GM15510 (cell line): ENCODE measurements around the gene ENTPD6.
A peak's percentile ranks its signal among the peaks of the same experiment; 100 is the strongest.

Experiments used
- POLR2A ChIP-seq: IDR thresholded peaks from 3 replicates; pipeline ENCODE4 v1.6.1; 2011; ENCODE audit warnings: borderline replicate concordance; ENCODE audit not compliant: insufficient read length; ENCODE audit errors: extremely low read depth

ENTPD6 gene

DNA sequence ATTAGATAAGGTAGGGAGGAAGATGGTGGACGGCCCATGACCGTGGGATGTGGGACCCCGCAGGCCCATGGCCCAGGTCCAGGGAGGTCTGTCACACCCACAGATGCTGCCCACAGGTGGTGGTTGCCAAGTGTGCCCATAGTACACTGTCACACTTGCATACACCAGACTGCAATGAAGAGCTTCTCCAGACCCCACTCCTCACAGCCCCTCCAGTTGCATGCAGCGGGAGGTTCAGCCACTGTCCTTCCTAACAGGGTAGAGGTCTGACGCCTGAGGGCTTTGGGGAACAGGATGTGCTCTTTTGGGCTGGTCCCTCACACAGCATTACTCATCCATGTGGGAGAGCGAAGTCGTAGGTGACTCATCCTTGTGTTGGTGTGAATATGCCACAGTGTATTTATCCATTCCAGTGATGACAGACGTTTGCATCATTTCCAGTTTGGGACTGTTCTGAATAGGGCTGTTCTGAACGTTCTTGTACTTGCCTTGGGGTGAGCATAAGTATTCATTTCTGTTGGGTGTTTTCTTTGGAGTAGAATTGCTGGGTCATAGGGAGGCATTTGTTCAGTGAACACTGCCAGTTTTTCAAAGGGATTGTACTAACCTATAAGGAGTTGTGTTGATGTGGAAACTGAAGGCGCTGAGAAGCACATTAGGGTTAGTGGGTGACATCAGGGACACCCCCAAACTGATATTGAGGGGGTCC is 42.3 kb downstream of the ENTPD6 start:
- TF ChIP-seq POLR2A, result no peak

DNA sequence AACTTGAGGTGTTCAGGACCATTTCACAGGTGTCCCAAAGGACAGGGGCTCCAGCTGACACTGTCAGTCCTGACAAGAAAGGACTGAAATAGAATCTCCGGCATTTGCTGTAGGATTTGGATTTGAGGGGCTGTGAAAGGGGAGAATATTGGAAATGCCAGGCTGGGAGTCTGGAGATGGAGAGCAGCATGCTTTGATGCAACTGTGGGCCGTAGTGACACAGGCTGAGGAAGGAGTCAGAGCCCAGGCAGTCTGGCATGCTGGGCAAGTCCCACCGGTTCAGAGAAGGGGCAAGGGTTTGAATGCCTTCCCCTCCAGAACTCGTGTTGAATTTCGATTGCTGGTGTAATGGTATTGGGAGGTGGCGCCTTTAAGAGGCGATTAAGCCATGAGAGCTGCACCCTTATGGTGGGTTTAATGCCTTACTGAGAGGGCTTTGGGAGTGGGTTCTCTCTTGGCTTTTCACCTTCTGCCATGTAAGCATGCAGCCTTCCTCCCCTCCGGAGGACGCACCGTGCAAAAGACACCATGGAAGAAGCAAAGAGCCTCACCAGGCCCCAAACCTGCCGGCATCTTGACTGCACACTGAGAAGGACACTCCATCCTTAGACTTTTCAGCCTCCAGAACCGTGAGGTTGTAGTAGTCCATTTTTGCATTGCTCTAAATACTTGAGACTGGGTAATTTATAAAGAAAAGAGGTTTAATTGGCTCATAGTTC is 43.0 kb downstream of the ENTPD6 start:
- no peak for TF ChIP-seq POLR2A

DNA sequence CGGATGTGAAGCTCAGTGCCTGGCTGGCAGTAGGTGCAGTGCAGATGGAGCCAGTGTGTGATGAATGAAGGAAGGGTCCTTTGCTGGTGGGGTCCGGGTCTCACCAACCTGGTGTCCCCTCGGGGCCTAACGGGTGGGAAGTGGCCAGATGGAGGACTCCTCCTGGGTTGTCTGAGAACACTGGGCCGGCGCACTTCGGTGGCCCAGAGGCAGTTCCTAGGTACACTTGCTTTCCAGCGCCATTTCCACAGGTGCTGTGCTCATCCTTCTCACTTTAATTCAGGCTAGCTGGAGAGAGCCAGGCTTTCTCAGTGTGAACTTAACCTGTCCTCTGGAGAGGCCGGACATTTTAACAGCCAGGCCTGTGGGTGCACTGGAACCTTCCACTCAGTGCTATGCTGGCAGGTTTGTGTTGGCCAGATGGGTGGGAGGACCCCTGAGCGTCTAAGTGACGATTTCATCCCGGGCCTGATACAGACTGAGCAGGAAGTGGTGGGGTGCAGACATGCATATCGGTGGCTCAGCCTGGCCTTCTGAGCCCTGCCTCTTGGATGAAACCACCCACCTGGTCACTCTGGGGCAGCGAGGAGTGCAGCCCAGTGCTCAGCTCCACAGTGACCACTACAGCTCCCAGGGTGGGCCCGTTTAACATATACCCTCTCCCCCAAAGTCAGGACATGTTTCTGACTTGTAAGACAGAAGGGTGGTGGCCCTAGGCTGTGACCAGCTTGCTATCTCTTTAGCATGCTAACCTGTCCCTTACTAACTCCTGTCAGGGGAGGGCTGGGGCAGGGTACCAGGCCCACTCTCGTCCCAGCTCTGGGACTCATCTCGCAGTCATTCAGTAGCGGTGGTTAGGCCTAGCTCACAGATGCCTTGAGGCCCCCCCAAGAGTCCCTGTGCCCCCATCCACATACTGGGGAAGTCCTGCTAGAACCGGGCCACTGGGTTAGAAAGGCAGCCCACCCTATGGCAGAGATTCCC is 44.2 kb downstream of the ENTPD6 start:
- TF ChIP-seq POLR2A, result no peak

DNA sequence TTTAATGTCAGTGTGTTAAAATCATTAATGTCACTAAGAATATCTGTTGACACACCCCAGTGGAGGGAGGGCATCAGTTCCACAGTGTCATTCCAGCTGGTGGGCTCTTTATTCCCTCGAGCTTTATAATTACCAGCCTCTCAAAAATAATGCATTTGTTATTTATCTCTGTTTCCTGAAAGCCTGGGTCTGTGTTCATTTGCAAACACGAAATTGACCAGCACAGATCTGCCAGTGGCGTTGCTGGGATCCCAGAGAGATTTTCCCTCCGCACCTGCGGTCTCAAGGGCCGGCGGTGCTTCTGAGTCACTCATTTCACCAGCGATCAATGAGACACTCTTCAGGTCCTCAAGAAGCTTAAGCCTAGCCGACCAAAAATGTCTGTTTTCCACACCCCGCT is 46.7 kb downstream of the ENTPD6 start:
- no peak for TF ChIP-seq POLR2A

DNA sequence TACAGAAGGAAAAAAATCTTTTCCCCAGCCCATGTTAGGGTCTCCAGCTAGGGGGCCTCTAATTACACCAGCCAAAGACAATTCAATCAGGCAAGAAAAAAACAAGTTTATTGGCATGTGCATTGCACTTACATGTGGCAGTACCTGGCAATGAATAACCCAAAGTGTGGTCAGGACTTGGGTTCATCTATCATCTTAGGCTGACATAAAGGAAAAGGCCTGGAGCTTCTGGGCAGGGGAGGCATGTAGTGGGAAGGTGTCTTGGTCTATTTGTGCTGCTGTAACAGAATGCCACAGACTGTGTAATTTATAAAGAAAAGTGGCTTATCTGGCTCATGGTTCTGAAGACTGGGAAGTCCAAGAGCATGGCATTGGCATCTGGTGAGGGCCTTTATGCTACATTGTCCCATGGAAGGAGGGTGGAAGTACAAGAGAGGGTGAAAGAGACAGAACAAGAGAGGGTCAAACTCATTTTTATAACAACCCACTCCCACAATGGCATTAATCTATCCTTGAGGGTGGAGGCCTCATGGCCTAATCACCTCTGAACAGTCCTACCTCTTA is 48.0 kb downstream of the ENTPD6 start:
- TF ChIP-seq POLR2A, result no peak

DNA sequence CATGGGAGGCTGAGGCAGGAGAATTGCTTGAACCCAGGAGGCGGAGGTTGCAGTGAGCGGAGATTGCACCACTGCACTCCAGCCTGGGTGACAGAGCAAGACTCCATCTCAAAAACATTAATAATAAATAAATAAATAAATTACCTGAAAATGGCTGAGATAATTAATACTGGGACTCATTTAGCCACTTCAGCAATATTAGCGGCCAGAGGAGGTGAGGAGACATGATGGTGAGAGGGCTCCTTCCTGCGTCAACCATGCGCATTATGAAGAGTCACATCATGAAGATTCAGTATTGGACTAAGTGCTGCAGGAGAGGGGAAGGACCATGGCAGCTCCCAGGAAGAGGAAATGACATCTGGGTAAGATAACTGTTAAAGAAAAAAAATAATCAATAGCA is 49.5 kb downstream of the ENTPD6 start:
- TF ChIP-seq POLR2A, result no peak

DNA sequence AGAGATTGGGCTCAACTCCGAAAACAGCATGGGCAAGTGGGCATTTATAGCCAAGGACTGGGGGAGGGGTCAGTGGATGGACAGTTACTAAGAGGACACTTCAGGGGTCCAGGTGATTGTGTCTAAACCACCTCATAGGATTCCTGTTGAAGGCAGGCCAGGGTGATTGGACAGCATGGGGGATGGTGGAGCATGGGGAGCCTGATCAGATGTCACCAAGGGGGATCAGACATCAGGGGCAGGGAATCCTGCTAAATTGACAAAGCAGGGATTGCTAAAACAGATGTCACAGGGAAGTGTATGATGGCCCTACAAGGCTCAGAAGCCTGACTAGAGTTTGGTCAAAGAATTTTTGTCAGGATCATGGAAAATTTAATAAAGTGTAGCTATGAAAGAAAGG is 49.9 kb downstream of the ENTPD6 start:
- TF ChIP-seq POLR2A, result no peak

DNA sequence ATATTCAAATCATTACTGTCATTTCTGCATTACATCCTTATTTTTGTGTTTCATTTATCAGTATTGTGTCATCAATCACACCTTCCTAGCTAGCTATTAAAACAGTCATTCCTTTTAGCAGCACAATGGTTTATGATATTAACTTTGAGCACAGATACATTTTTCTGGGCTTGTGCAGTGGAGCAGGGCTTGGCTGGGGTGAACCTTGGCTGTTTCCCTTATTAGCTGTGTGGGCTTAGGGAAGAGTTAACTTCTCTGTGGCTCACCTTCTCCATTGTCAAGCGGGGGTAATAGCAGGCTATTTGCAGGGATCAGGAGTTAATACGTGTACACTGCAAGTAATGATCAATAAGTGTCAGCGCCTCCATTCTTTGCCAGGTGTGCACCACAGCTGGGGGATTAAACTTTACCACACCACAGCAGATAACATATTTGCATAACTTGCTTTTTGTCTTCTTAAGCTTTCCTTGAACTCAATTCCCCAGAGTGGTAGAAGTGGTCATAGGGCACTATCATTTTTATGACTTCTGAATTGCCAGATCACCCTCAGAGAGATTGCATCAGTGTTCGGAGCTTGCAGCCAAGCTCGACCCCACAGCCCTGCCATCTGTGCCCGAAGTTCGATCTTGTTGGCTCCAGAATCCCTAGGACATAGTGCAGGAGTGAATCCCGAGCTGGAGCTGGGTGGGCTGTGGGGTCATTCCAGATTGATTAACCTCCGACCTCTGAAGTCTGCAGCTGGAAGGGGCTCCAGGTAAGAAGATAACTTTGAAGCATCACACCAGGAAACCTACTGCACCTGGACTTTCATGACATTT is 50.9 kb downstream of the ENTPD6 start:
- no peak for TF ChIP-seq POLR2A

DNA sequence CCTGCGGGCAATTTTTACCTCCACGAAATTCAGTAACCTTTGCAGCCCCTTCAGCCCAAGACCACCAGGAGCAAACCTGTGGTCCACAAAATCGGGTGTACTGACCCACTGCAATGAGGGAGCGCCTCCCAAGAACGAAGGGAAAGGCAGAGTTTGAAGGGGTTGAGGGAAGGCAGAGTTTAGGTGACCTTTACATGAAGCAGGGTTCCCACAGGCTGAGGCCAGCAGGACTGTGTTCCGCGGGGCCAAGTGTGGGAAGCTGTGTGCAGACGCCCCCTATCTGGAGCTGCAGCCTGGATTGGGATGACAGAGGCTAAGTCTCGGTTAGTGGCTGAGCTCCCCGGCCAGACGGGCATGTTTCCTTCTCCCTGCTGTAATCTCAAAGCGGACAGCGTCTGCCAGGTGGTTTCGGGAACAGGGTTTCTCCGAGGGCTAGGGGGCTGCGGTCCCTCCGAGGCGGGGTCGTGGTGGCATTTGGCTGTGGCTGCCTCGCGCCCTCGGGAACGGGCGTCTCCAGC is 51.5 kb downstream of the ENTPD6 start:
- no peak for TF ChIP-seq POLR2A

DNA sequence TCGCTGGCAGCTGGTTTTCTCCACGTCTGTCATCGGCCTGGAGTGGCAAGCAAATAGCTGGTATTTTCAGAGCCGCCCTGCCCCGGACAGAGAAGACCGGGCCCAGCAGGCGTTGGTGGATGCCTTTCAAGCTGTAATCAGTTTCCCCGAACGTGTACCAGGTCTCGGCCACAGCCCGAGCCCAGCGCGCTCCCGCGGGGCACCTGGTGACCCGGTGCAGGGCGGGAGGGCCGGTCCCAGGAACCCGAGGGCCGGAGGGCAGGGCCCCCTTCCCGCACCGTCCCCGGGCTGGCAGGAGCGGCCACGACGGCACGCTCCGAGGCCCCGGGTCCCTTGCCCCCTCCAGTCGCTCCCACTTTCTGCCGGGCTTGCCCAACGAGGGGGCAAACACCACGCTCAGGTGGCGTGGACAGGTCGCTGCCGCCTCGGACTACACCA is 52.0 kb downstream of the ENTPD6 start:
- TF ChIP-seq POLR2A, result no peak

DNA sequence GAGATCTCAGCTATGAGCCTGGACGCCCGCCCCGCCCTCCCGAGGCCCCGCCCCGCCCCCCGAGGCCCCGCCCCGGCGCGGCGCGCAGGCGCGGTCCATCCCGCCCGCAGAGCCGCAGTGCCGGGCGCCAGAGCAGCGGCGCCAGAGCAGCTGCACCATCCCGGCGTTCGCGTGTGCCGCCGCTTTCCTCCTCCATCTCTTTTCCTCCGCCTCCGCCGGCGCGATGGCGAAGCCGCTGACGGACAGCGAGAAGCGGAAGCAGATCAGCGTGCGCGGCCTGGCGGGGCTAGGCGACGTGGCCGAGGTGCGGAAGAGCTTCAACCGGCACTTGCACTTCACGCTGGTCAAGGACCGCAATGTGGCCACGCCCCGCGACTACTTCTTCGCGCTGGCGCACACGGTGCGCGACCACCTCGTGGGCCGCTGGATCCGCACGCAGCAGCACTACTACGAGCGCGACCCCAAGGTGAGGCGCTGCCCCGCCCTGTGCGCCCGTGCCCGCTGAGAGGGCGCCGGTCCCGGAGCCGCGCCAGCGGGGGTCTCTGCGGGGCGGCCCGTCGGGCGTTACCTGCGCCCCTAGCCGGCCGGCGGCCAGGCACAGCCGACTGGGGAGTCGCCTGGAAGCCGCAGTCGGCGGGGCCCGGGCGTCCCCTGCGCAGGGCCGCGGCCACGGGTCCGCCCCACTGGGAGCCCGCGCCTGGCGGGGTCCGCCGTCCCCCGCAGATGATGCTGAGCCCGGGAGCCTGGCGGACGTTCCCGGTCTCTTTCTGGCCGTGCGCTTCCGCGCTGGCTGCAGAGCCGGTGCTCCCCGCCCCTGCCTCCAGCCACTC is 52.7 kb downstream of the ENTPD6 start, which contains the start of gene PYGB:
Gene PYGB, plus strand, starts transcription at position 130 of the 830 bp plus-strand sequence. Its CDS starts 94 bp downstream, at position 224.
- peak; percentile 97 for TF ChIP-seq POLR2A

DNA sequence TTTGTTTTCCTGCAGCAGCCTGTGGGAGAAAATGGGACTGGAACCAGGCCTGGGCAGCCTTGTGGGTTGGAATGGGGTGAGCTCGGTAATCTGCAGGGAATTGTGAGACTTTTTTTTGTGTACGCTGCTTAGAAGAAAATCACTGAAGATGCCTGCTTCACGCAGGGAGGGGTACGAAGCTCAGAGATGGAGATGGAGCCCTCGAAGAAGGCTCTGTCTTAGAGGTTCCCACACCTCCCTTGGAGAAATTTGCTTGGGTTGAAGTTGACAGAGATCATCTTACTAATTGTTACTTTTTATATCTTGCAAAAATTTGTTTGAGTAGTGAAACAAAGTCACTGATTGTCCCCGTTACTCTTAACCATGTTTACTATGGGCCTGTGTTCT is 53.3 kb downstream of the ENTPD6 start:
- TF ChIP-seq POLR2A, result no peak
